Caco-2 (cell line): ENCODE data around the gene METTL24. TPM values are rescaled to one million over a fixed set of nuclear protein-coding genes. Genes with fewer than 3 reads are reported as not detected.

ENCODE experiments used
- BruUV-seq: library from RNA; stranded (reverse); fragments of 400-500 nt; replicated peaks from 2 replicates; lab custom pipeline; 2021; lab: Mats Ljungman, UMichigan
- CTCF ChIA-PET: fragments of 300-600 bp; sonication (Branson Sonifier 250); formaldehyde crosslinking; loops from one replicate; lab custom pipeline; 2022; ENCODE audit warnings: antibody characterized with exemption; lab: Charles Lee
- POLR2A ChIA-PET: fragments of 300-600 bp; sonication (Branson Sonifier 250); formaldehyde crosslinking; loops from one replicate; lab custom pipeline; 2022; ENCODE audit warnings: antibody characterized with exemption; lab: Charles Lee
- DNase-seq, 2 experiments: peaks; one replicate each; pipeline versions ENCODE4 v3.0.0 to v3.0.0-alpha.2; 2020 to 2022
- H3K27me3 ChIP-seq: replicated peaks from 2 replicates; pipeline ENCODE4 v1.6.0; 2011; ENCODE audit warnings: low read length; ENCODE audit not compliant: control insufficient read depth, insufficient read depth
- H3K36me3 ChIP-seq: 2 replicates; pipeline ENCODE4 v1.5.1; 2011; ENCODE audit warnings: low read length; ENCODE audit not compliant: control insufficient read depth, insufficient read depth
- H3K4me1 ChIP-seq: fragments of 250-450 bp; sonication (Bioruptor Pico); 2 replicates; pipeline ENCODE4 v1.5.1; 2020; ENCODE audit warnings: mild to moderate bottlenecking
- H3K4me3 ChIP-seq: 2 replicates; pipeline ENCODE4 v1.5.1; 2011; ENCODE audit warnings: low read depth, mild to moderate bottlenecking, control low read depth, low read length
- H3K9me3 ChIP-seq: fragments of 250-450 bp; sonication (Bioruptor Pico); 2 replicates; pipeline ENCODE4 v1.5.1; 2020; ENCODE audit warnings: mild to moderate bottlenecking, moderate library complexity
- H3K27ac Mint-ChIP-seq: one replicate; pipeline ENCODE4 v1.8.0; 2022; ENCODE audit warnings: mixed read lengths; ENCODE audit not compliant: unreplicated experiment
- H3K27me3 Mint-ChIP-seq: one replicate; pipeline ENCODE4 v1.8.0; 2022; ENCODE audit warnings: mixed read lengths; ENCODE audit not compliant: insufficient read depth, unreplicated experiment
- H3K36me3 Mint-ChIP-seq: one replicate; pipeline ENCODE4 v1.8.0; 2022; ENCODE audit warnings: mild to moderate bottlenecking, mixed read lengths; ENCODE audit not compliant: insufficient read depth, unreplicated experiment
- H3K4me1 Mint-ChIP-seq: one replicate; pipeline ENCODE4 v1.8.0; 2022; ENCODE audit warnings: low read depth, mixed read lengths; ENCODE audit not compliant: unreplicated experiment
- H3K4me3 Mint-ChIP-seq: one replicate; pipeline ENCODE4 v1.8.0; 2022; ENCODE audit warnings: mild to moderate bottlenecking, moderate library complexity, mixed read lengths; ENCODE audit not compliant: unreplicated experiment
- H3K9me3 Mint-ChIP-seq: one replicate; pipeline ENCODE4 v1.8.0; 2022; ENCODE audit warnings: mixed read lengths; ENCODE audit not compliant: unreplicated experiment
- CTCF ChIP-seq, 2 experiments: fragments of 200-600 bp in 1 of 2; IDR thresholded peaks; 1 replicate in 1 of 2; 2 replicates in 1 of 2; pipeline versions ENCODE4 v1.5.1 to v1.8.0; 2011 to 2022; ENCODE audit warnings: antibody characterized with exemption in 1 of 2, control low read depth in 1 of 2, inconsistent platforms in 1 of 2, low read depth in 1 of 2, low read length in 1 of 2, mild to moderate bottlenecking in 1 of 2, moderate library complexity in 1 of 2; ENCODE audit not compliant: insufficient read depth in 1 of 2, severe bottlenecking in 1 of 2, unreplicated experiment in 1 of 2
- intact Hi-C: fragments of 100-400 bp; cut with micrococcal nuclease; formaldehyde crosslinking; loops from one replicate; pipeline ENCODE4 v1.10.0; 2022; ENCODE audit not compliant: unreplicated experiment
- total RNA-seq: library from RNA; stranded (reverse); gene quantifications from 2 replicates; pipeline ENCODE4 v1.2.3, GENCODE V29; 2022

METTL24 gene
- total RNA-seq, 1 experiment from 2014 or later = not detected

- Mint-ChIP-seq H3K4me3 (no peak overlapping the region), H3K9me3 (no peaks in the 10 kb centered on the region), H3K27me3 (peaks cover 6% of the 10 kb centered on the region), H3K4me1 (peaks cover 13% of the 10 kb centered on the region), H3K36me3 (no peaks in the 10 kb centered on the region), H3K27ac (no peak overlapping the region)
- no TSS peak for BruUV-seq
- TF ChIP-seq CTCF (IDR thresholded peaks at IDR 0.05; ENCODE audit: insufficient read depth in 1 of 2, low read depth in 1 of 2, low read length in 1 of 2, severe bottlenecking in 1 of 2, unreplicated experiment in 1 of 2) = no peak
- POLR2A ChIA-PET = no interaction called here
- Histone ChIP-seq H3K9me3 (no peaks in the 10 kb centered on the region), H3K27me3 (no peaks in the 10 kb centered on the region; the same call in 1 of the 2 replicates), H3K36me3 (no peaks in the 10 kb centered on the region; the same call in 1 of the 2 replicates), H3K4me1 (peaks cover 7% of the 10 kb centered on the region; the same call in 1 of the 2 replicates), H3K4me3 (no peak overlapping the region)
- intact Hi-C loops = no loop called here
- CTCF ChIA-PET = no interaction called here
- DNase-seq = no peak
Measured at GRCh38 chr6:110319843-110320242, 38.3 kb downstream of the METTL24 start.

GRCh38 chr6:110319381-110319780, 38.8 kb downstream of the METTL24 start:
- no peaks in the 10 kb centered on the region for H3K9me3 Mint-ChIP-seq
- no peak for DNase-seq
- H3K9me3 ChIP-seq = no peaks in the 10 kb centered on the region
- H3K27me3 Mint-ChIP-seq = peaks cover 6% of the 10 kb centered on the region
- H3K4me3 Mint-ChIP-seq = no peak overlapping the region
- H3K36me3 ChIP-seq = no peaks in the 10 kb centered on the region; the same call in 1 of the 2 replicates
- H3K4me3 ChIP-seq = no peak overlapping the region
- intact Hi-C loops = no loop called here
- BruUV-seq = no TSS peak
- H3K36me3 Mint-ChIP-seq = no peaks in the 10 kb centered on the region
- H3K27me3 ChIP-seq = no peaks in the 10 kb centered on the region; the same call in 1 of the 2 replicates
- peaks cover 13% of the 10 kb centered on the region for H3K4me1 Mint-ChIP-seq
- CTCF ChIA-PET = no interaction called here
- H3K27ac Mint-ChIP-seq = no peak overlapping the region
- TF ChIP-seq CTCF (IDR thresholded peaks at IDR 0.05; ENCODE audit: insufficient read depth in 1 of 2, low read depth in 1 of 2, low read length in 1 of 2, severe bottlenecking in 1 of 2, unreplicated experiment in 1 of 2) = no peak
- POLR2A ChIA-PET = no interaction called here
- peaks cover 7% of the 10 kb centered on the region; the same call in 1 of the 2 replicates for H3K4me1 ChIP-seq

GRCh38 chr6:110318971-110319370, 39.2 kb downstream of the METTL24 start:
- Mint-ChIP-seq H3K27ac (no peak overlapping the region), H3K4me3 (no peak overlapping the region), H3K9me3 (no peaks in the 10 kb centered on the region), H3K27me3 (peaks cover 6% of the 10 kb centered on the region), H3K4me1 (peaks cover 13% of the 10 kb centered on the region), H3K36me3 (no peaks in the 10 kb centered on the region)
- CTCF ChIA-PET = interaction anchor here (0.7 kb wide), 1 partner anchor 23 kb away, joined by 3 read pairs; no protein-coding TSS in a partner anchor
- H3K4me1 ChIP-seq = peaks cover 7% of the 10 kb centered on the region; the same call in 1 of the 2 replicates
- BruUV-seq = no TSS peak
- H3K4me3 ChIP-seq = no peak overlapping the region
- no peaks in the 10 kb centered on the region; the same call in 1 of the 2 replicates for H3K27me3 ChIP-seq
- intact Hi-C loops = no loop called here
- POLR2A ChIA-PET = no interaction called here
- no peaks in the 10 kb centered on the region for H3K9me3 ChIP-seq
- no peak for TF ChIP-seq CTCF (IDR thresholded peaks at IDR 0.05; ENCODE audit: insufficient read depth in 1 of 2, low read depth in 1 of 2, low read length in 1 of 2, severe bottlenecking in 1 of 2, unreplicated experiment in 1 of 2)
- DNase-seq = no peak
- H3K36me3 ChIP-seq = no peaks in the 10 kb centered on the region; the same call in 1 of the 2 replicates
